ENCODE data around the gene HIVEP1. TPM values are rescaled to one million over a fixed set of nuclear protein-coding genes. Genes with fewer than 3 reads are reported as not detected.

The HIVEP1 gene
- total and polyA plus RNA-seq, 2 of the 8 experiments (the other 6 are each of a cell fraction or from before 2014, with no cell fraction given), result 22.6 to 23.1 TPM

DNA sequence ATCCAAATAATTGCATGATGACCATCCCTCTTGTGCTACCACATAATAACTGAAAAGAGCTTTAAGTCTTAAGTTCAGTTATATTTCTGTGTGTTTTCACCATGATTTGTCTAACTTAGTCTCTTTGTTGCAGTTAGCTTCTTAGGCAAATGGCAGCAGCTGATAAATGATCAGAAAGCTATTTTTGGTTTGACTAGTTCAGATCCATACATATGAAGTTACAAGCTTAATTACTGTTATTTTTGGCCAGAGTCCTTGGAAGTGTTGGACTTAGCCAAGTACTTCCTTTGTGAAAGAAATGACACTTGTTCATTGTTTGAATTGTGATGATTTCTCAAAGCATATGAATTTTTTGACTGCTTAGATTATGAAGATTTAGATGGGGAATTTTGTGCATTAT is 54.2 kb downstream of the HIVEP1 start:
- no peaks in the 10 kb centered on the region for H3K9me3 ChIP-seq (ENCODE audit: insufficient read depth in 2 of 2, low read depth in 1 of 2, low read length in 1 of 2)
- peaks cover 0 to 10% (median 6%) of the 10 kb centered on the region in 4 experiments; a peak in 4 of 7 replicates for H3K4me1 ChIP-seq (replicated peaks in 1 of 4; ENCODE audit: control insufficient read depth in 3 of 4, insufficient read depth in 4 of 4, low read length in 3 of 4)
- peaks cover 10 to 94% of the 10 kb centered on the region in 2 experiments; a peak in 3 of 4 replicates for H3K79me2 ChIP-seq (ENCODE audit: control insufficient read depth in 1 of 2, insufficient read depth in 2 of 2, low read length in 2 of 2)
- DNase-seq (ENCODE audit: low read depth in 1 of 2, low spot score in 2 of 2) (no peak), FAIRE-seq (no peak)
- no peak overlapping the region for H3K23ac ChIP-seq (ENCODE audit: insufficient read length)
- no peak overlapping the region for H2BK15ac ChIP-seq (ENCODE audit: low read length)
- no peak overlapping the region for H3K27ac ChIP-seq (ENCODE audit: low read depth, low read length)
- H3K79me1 ChIP-seq (ENCODE audit: low read depth, low read length), result peaks cover 8% of the 10 kb centered on the region; the same call in 1 of the 2 replicates
- H3K4me2 ChIP-seq (ENCODE audit: insufficient read depth in 1 of 2, low read depth in 2 of 2, low read length in 2 of 2), result no peak overlapping the region
- no peak overlapping the region for H3K4ac ChIP-seq (replicated peaks; ENCODE audit: insufficient read length, low read depth, low read length)
- no peak overlapping the region; the same call in 1 of the 2 replicates for H2BK12ac ChIP-seq (ENCODE audit: low read depth, low read length)
- H4K20me1 ChIP-seq (replicated peaks in 1 of 2; ENCODE audit: control insufficient read depth in 1 of 2, insufficient read depth in 2 of 2, low read length in 2 of 2), result peaks cover 3 to 5% of the 10 kb centered on the region in 2 experiments
- H3K36me3 ChIP-seq (ENCODE audit: control insufficient read depth in 2 of 4, insufficient read depth in 4 of 4, low read length in 3 of 4), result no peaks in the 10 kb centered on the region; a peak in 1 of 8 replicates
- no peak overlapping the region for H4K91ac ChIP-seq (replicated peaks; ENCODE audit: insufficient read length, low read length)
- no peak overlapping the region for H3K4me3 ChIP-seq (ENCODE audit: extremely low read depth in 1 of 4, insufficient read depth in 2 of 4, low read depth in 3 of 4, low read length in 4 of 4)
- no peak overlapping the region for H3K14ac ChIP-seq (ENCODE audit: insufficient read length)
- CTCF ChIA-PET (ENCODE audit: partially characterized antibody), result interaction anchor here (1.0 to 2.3 kb wide), 5 partner anchors 9 to 446 kb away, joined by 4 to 9 read pairs (median 5); no protein-coding TSS in a partner anchor
- H2AK5ac ChIP-seq (ENCODE audit: low read depth, low read length), result no peak overlapping the region
- H2BK20ac ChIP-seq (ENCODE audit: low read length), result no peak overlapping the region
- no peaks in the 10 kb centered on the region for H3K23me2 ChIP-seq (ENCODE audit: low read depth, low read length)
- H3K27me3 ChIP-seq (replicated peaks in 1 of 4; ENCODE audit: control insufficient read depth in 3 of 4, extremely low read depth in 1 of 4, insufficient read depth in 3 of 4, low read length in 3 of 4), result no peaks in the 10 kb centered on the region
- H3K18ac ChIP-seq (ENCODE audit: extremely low read depth, low read length), result no peak overlapping the region
- H4K8ac ChIP-seq (ENCODE audit: extremely low read depth, insufficient read depth, low read length), result no peak overlapping the region
- H3K56ac ChIP-seq (replicated peaks; ENCODE audit: insufficient read length, low read depth, low read length), result no peak overlapping the region
- POLR2A ChIA-PET (ENCODE audit: partially characterized antibody), result interaction anchor here (0.7 to 1.0 kb wide), 3 partner anchors 11 to 48 kb away, joined by 3 to 6 read pairs (median 3); no protein-coding TSS in a partner anchor
- H2BK120ac ChIP-seq (replicated peaks; ENCODE audit: low read depth, low read length), result no peak overlapping the region
- TF ChIP-seq TAF1 (IDR thresholded peaks at IDR 0.05; ENCODE audit: low read depth, low read length) (no peak), CHD1 (IDR thresholded peaks at IDR 0.05; ENCODE audit: low read depth, low read length) (no peak), TAF7 (optimal IDR thresholded peaks at IDR 0.05; ENCODE audit: borderline replicate concordance, low read depth, low read length) (no peak), RAD21 (IDR thresholded peaks at IDR 0.05 in 1 of 2, conservative IDR thresholded peaks at IDR 0.05 in 1 of 2; ENCODE audit: low read depth in 2 of 2, low read length in 2 of 2) (no peak)
- no peak overlapping the region for H3K9ac ChIP-seq (replicated peaks in 1 of 4; ENCODE audit: extremely low read depth in 1 of 4, low read depth in 3 of 4, low read length in 3 of 4)
- H4K5ac ChIP-seq (ENCODE audit: insufficient read length, low read depth, low read length), result no peak overlapping the region
- H2BK5ac ChIP-seq (ENCODE audit: low read depth, low read length), result no peak overlapping the region
- H2AFZ ChIP-seq (ENCODE audit: low read length), result no peak overlapping the region
